Measurements from ENCODE around the gene CNTN5.

The CNTN5 gene

GRCh38 chr11:100383357-100383865, 1362.7 kb downstream of the CNTN5 start:
- no peak for DNase-seq

GRCh38 chr11:100396266-100396665, 1375.5 kb downstream of the CNTN5 start:
- DNase-seq = no peak

GRCh38 chr11:100397401-100397800, 1376.7 kb downstream of the CNTN5 start:
- DNase-seq = no peak

GRCh38 chr11:100403816-100404215, 1383.1 kb downstream of the CNTN5 start:
- no peak for DNase-seq

- DNase-seq = no peak
Measured at GRCh38 chr11:100404907-100405306, 1384.2 kb downstream of the CNTN5 start.

All from DMS79 treated with DMSO at 0.1 percent for 48 hours (cell line).